Measurements from ENCODE around the gene ATG16L2. TPM values are rescaled to one million over a fixed set of nuclear protein-coding genes. Genes with fewer than 3 reads are reported as not detected.
A peak's percentile ranks its signal among the peaks of the same experiment; 100 is the strongest.

ATG16L2 gene
- total RNA-seq, 6 experiments from 2014 or later, result 8.6 to 23.8 (median 15.4) TPM

DNA sequence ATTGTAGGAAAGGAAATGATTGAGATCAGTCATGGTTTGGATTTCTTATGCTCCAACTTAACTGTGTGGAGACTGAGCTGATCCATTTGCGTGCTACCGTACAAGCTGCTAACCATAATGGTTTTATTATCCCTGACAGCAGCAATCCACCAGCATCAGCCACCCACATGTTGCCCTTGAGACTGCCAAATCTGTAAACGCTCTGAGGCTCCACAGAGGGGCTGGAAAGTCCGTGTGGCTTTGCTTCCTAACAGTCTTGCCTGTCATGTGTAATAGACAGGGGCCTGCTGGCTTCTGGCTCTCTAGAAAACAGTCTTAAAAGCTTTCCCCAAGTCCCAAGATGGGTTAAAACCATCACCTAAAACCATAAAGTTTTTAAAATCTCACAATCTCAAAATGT, 30.1 kb downstream of the ATG16L2 start:
- intact Hi-C loops (cut with DNase I), result no loop called here
- ATAC-seq, result no peak

DNA sequence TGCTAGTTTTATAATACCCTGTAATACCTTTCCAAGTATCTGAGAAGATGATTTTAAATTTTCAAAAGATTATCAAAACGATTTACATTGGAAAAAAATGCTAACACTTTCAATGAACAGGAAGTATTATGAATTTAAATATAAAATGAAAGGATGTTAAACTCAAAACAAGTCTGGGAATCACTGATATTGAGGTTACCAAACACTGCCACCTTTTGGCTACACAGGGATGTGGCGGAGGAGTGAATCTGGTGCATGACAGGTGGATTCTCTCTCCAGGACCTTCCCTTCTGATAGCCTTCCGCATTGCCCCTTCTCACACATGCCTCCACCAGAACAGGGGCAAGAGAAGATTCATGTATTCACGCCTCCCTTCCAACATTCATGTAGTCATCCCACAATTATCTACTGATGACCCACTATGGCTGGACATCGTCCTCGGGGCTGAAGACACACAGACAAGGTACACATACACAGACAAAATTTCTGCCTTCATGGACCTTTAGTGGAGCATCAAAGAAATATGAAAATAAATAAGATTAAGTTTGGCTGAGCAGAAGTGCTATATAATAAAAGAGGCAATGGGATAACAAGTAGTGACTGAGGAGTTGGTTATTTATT, 34.7 kb downstream of the ATG16L2 start:
- WGBS (ENCODE audit: insufficient coverage, low coverage, low lambda C conversion rate, missing lambda C conversion rate), result 58% methylated on average over 6 of the region's 6 CpGs
- Histone ChIP-seq H3K36me3 (peaks cover 0 to 18% (median 0%) of the 10 kb centered on the region in 4 donors), H3K27me3 (no peaks in the 10 kb centered on the region), H3K27ac (no peak overlapping the region), H3K4me3 (no peak overlapping the region), H3K9me3 (no peaks in the 10 kb centered on the region), H3K4me1 (no peaks in the 10 kb centered on the region)
- no peak for TF ChIP-seq POLR2A (IDR thresholded peaks at IDR 0.05)
- TF ChIP-seq, protein P1, sequence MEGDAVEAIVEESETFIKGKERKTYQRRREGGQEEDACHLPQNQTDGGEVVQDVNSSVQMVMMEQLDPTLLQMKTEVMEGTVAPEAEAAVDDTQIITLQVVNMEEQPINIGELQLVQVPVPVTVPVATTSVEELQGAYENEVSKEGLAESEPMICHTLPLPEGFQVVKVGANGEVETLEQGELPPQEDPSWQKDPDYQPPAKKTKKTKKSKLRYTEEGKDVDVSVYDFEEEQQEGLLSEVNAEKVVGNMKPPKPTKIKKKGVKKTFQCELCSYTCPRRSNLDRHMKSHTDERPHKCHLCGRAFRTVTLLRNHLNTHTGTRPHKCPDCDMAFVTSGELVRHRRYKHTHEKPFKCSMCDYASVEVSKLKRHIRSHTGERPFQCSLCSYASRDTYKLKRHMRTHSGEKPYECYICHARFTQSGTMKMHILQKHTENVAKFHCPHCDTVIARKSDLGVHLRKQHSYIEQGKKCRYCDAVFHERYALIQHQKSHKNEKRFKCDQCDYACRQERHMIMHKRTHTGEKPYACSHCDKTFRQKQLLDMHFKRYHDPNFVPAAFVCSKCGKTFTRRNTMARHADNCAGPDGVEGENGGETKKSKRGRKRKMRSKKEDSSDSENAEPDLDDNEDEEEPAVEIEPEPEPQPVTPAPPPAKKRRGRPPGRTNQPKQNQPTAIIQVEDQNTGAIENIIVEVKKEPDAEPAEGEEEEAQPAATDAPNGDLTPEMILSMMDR (IDR thresholded peaks at IDR 0.05), result peak; percentile 47 to 66 (median 56)
- no peak for DNase-seq
- intact Hi-C loops (cut with DNase I), result no loop called here
- peak; percentile 70 to 82 (median 78) for ATAC-seq

More for the DNA sequence above, 30.1 kb downstream of the ATG16L2 start:
- WGBS (ENCODE audit: insufficient coverage, low coverage, low lambda C conversion rate, missing lambda C conversion rate), result 70% methylated on average over 2 of the region's 4 CpGs
- TF ChIP-seq POLR2A (IDR thresholded peaks at IDR 0.05), result no peak
- TF ChIP-seq, protein P1 (IDR thresholded peaks at IDR 0.05), result no peak
- Histone ChIP-seq H3K4me1 (no peaks in the 10 kb centered on the region), H3K36me3 (peaks cover 0 to 50% (median 5%) of the 10 kb centered on the region in 4 donors), H3K4me3 (no peak overlapping the region), H3K27me3 (no peaks in the 10 kb centered on the region), H3K9me3 (no peaks in the 10 kb centered on the region), H3K27ac (no peak overlapping the region)
- no peak for DNase-seq

DNA sequence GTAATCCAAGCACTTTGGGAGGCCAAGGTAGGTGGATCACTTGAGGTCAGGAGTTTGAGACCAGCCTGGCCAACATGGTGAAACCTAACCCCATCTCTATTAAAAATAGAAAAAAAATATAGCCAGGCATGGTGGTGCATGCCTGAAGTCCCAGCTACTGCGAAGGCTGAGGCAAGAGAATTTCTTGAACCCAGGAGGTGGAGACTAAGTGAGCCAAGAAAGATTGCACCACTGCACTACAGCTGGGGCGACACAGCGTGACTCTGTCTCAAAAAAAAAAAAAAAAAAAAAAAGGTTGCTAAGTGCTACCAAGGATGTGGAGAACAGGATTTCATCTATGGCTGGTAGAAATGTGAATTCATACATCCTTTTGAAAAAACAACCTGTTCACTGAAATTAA, 36.6 kb downstream of the ATG16L2 start:
- intact Hi-C loops (cut with DNase I), result no loop called here
- Histone ChIP-seq H3K36me3 (peaks cover 0 to 14% (median 0%) of the 10 kb centered on the region in 4 donors), H3K4me1 (peaks cover 0 to 3% (median 0%) of the 10 kb centered on the region in 4 donors), H3K4me3 (no peak overlapping the region), H3K27ac (no peak overlapping the region), H3K9me3 (no peaks in the 10 kb centered on the region), H3K27me3 (no peaks in the 10 kb centered on the region)
- 75% methylated on average over 2 of the region's 3 CpGs for WGBS (ENCODE audit: insufficient coverage, low coverage, low lambda C conversion rate, missing lambda C conversion rate)
- ATAC-seq (no peak), DNase-seq (no peak)
- TF ChIP-seq, protein P1 (IDR thresholded peaks at IDR 0.05), result no peak
- TF ChIP-seq POLR2A (IDR thresholded peaks at IDR 0.05), result no peak

DNA sequence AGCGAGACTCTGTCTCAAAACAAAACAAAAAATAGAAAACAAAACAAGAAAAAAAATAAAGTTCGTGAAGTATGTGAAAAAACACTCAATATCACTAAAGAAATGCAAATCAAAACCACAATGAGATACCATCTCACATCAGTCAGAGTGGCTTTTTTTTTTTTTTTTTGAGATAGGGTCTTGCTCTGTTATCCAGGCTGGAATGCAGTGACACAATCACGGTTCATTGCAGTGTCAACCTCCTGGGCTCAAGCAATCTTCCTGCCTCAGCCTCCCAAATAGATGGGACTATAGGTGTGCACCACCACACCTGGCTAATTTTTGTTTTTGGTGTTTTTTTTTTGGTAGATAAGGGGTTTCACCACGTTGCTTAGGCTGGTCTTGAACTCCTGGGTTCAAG, 37.5 kb downstream of the ATG16L2 start:
- ATAC-seq (no peak), DNase-seq (no peak)
- intact Hi-C loops (cut with DNase I), result no loop called here
- TF ChIP-seq, protein P1 (IDR thresholded peaks at IDR 0.05), result no peak
- TF ChIP-seq POLR2A (IDR thresholded peaks at IDR 0.05), result no peak
- Histone ChIP-seq H3K36me3 (peaks cover 0 to 8% (median 0%) of the 10 kb centered on the region in 4 donors), H3K4me1 (peaks cover 0 to 12% (median 0%) of the 10 kb centered on the region in 4 donors), H3K27ac (no peak overlapping the region), H3K9me3 (no peaks in the 10 kb centered on the region), H3K4me3 (no peak overlapping the region), H3K27me3 (no peaks in the 10 kb centered on the region)
- 83% methylated on average over 3 of the region's 4 CpGs for WGBS (ENCODE audit: insufficient coverage, low coverage, low lambda C conversion rate, missing lambda C conversion rate)
